ENCODE data around the gene THOP1.
"Not testable (repeated sequence)": the region's sequence is repeated elsewhere in the genome, so short reads cannot be mapped to it uniquely, and the experiment has no call there.

Gene THOP1

DNA sequence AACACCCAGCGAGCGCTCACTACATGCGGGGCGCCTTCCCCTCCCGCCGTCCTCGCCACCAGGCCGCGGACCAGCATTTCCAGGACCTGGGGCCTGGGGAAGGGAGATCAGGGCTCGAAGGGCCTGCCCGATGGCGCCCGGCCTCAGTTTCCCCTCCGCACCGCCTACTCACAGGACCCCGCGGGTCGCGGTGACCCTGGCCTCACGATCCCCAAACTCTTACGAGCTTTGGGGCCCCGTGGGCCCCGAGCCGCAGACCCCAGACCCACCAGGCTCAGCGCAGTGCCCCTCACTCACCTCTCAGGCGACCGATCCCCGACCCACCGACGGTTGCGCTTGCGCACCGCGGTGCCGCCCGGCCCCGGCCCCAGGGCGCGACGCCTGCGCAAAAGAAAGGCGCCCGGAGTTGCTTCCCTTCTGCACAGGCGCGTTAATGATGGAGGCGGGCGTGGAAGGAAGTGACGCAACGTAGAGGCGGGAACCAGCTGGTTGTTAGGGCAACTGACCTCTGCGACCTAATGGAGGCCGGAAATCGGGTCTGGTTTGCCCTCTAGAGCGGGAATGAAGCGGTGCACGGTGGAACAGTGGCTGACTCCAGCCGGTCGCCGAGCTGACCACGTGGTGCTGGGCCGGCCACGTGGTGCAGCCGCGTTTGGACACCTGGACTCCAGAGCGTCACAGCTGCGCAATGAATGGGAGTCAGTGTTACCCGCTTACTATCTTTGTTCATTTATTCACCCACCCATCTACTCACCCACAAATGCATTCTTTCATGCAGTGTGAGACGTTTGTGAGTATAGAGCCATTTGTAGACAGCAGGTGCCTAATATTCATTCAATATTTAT, 2.1 kb upstream of the THOP1 start, which contains the start of gene SGTA:
Gene SGTA (minus strand): TSS at position 338 of the 845 bp plus-strand sequence. CDS start 14,205 bp downstream, outside the sequence.
- peak; percentile 99 for DNase-seq

- DNase-seq, result no peak
Observed at GRCh38 chr19:2783781-2784145, 1.5 kb upstream of the THOP1 start.

- no peak for DNase-seq
Observed at GRCh38 chr19:2787115-2787514, 1.8 kb downstream of the THOP1 start.

DNA sequence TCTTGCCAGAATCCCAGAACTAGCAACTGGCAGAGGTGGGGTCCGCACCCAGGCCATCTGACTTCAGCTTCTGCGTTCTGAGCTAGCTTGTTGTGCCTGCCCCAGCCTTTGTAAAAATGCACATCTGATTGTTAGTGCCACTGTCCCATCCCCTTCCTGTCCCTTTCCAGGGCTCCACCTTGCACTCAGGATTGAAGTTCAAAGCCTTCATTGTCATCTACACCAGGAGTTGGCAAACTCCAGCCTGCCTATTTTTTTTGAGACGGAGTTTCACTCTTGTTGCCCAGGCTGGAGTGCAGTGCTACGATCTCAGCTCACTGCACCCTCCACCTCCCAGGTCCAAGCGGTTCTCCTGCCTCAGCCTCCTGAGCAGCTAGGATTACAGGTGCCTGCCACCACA, 2.9 kb downstream of the THOP1 start:
- DNase-seq, result no peak

DNA sequence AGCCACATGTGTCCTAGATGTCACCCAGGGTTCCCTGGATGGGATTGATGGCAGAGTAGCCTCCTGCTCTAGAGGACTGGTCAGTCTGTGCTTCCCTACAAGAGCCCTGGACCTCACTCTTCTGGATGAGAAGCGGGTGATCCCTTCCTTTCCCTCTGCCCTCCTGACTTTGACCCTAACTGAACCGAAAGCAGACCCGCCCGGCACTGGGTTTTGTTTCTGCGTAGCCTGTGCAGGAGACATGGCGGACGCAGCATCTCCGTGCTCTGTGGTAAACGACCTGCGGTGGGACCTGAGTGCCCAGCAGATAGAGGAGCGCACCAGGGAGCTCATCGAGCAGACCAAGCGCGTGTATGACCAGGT, 4.9 kb downstream of the THOP1 start:
- no peak for DNase-seq

DNA sequence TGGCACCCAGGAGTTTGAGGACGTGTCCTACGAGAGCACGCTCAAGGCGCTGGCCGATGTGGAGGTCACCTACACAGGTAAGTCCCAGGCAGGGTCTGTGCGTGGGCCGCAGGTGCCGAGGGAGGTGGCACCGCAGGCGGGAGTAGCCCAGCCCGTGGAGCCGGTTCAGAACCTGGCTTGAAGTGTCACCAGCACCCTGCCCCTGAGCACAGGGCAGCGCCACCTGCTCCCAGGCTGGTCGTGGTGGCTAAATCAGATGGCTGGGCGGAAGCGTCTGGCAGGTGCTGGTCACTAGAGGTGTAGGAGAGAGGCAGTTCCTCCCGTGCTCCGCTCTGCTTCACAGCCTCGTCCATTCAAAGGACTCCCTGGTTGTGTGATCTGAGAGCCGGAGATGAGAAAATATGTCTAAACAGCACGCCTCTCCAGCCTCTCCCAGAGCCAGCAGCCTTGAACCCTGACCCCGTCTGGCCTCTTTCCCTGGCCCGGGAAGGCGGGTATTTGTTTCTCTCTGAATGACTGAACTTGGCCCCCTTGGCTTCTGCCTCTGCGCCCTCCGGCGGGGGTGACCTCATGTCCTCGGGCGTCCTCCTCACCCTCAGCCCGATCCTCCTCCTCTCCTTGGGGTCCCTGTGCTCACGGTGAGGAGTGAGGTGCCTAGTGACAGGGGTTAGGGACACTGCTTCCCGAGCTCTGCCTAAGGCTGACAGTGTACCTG, 5.4 kb downstream of the THOP1 start:
- DNase-seq, result no peak

DNA sequence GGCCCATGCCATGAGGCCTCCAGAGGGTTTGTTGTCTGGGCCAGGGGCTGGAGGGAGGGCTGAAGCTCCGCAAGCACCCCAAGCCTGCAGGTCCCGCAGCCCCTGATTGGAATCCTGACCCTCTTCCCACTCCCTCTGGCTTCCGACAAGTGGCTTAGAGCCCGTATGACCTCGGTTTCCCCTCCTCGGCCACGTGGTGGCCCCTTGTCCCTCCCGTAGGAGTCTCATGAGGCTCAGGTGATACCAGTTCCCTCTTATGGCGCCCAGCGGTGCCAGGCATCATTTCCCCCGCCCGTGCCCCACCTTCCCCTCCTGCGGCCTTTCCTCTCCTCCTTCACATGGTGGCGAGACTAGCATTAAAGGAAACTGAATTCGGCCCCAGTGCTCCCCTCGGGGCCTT, 6.1 kb downstream of the THOP1 start:
- DNase-seq, result no peak

DNA sequence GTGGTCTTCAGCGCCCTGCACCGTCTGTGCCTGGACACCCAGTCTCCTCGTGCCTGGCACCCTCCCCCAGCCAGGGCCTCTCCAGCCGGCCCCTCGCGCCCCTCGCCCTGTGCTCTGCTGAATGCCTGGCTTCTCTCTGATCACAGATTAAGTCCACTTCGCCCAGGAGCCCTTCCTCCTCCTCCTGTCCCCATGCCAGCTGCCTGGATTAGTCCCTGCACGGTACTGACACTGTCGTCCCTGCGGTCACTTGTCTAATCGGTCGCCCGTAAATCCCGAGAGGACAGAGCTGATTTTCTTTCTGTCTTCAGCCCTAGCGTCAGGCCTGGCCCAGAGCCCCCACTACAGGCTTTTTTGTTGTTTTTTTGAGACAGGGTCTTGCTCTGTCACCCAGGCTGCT, 6.6 kb downstream of the THOP1 start:
- DNase-seq, result no peak

DNA sequence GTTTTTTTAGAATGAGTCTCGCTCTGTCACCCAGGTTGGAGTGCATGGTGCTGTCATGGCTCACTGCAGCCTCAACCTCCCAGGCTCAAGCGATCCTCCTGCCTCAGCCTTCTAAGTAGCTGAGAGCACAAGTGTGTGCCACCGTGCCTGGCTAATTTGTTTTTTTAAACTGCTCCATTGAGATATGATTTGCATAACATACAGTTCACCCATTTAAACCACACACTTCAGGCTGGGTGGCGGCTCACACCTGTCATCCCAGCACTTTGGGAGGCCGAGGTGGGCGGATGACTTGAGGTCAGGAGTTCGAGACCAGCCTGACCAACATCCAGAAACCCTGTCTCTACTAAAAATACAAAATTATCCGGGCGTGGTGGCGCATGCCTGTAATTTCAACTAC, 7.4 kb downstream of the THOP1 start:
- DNase-seq, result not testable (repeated sequence)

DNA sequence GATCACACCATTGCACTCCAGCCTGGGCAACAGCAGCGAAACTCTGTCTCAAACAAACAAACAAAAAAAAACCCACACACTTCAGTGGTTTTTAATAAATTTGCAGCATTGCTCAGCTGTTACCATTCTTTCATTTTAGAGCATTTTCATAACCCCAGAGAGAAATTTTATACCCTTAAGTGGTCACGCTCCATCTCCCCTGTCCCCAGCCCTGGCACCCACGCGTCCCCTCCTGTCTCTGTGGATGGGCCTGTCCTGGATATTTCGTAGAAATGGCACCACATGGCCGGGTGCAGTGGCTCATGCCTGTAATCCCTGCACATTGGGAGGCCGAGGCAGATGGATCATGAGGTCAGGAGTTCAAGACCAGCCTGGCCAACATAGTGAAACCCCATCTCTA, 7.8 kb downstream of the THOP1 start:
- no peak for DNase-seq

GRCh38 chr19:2793577-2793976, 8.3 kb downstream of the THOP1 start:
- DNase-seq, result no peak

- no peak for DNase-seq
Observed at GRCh38 chr19:2795827-2796658, 10.7 kb downstream of the THOP1 start.

- no peak for DNase-seq
Observed at GRCh38 chr19:2796659-2797266, 11.5 kb downstream of the THOP1 start.

DNA sequence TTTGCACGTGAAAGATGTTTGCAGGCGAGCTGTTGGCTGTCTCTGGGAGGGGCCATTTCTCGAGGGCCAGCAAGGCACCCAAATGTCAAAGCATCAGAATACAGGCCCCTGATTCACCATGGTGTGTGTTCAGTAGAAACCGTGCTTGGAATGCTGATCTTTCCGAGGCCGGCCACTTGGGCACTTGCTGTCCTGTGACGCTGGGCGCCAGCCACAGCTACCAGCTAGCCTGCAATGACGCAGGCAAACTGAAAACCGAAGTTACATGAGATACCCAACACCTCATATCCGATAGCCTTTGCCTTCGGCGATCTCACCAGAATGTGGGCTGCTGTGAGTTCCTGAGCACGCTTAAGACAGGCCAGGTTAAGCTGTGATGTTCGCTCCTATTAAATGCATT, 12.0 kb downstream of the THOP1 start:
- no peak for DNase-seq

DNA sequence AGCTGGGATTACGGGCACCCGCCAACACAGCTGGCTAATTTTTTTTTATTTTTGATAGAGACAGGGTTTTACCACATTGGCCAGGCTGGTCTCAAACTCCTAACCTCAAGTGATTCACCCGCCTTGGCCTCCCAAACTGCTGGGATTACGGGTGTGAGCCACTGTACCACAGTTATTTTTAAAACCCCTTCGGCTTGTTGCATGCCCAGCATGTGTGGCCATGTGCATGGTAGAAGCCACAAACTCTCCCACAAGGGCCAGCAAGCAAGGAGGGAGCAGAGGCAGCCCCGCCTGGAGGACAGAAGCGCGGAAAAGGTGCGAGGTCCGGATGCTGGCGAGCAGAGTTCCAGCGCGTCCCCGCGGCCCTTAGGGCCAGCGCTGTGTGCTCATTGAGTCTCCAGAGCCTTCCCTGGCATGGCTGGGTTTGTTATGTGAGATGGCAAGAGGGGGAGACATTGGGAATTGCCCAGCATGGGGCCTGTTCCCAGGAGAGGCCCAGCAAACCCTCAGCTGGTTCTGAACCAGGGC, 12.9 kb downstream of the THOP1 start:
- no peak for DNase-seq

DNA sequence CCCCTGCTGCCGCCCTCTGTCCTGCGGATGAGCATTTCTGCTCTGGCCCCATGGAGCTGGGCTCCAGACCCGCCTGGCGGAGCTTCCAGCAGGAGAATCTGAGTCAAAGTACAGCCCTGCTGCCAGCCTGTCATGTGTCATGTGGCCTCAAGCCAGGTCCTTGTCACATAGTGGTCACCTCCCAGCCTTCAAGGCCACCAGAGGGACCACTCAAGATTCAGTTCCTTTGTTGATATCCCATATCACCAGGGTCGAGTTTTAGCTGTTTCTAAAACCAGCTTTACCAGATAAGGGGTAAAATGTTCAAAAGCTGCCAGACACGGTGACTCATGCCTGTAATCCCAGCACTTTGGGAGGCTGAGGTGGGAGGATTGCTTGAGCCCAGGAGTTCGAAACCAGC, 13.4 kb downstream of the THOP1 start:
- DNase-seq, result no peak

DNA sequence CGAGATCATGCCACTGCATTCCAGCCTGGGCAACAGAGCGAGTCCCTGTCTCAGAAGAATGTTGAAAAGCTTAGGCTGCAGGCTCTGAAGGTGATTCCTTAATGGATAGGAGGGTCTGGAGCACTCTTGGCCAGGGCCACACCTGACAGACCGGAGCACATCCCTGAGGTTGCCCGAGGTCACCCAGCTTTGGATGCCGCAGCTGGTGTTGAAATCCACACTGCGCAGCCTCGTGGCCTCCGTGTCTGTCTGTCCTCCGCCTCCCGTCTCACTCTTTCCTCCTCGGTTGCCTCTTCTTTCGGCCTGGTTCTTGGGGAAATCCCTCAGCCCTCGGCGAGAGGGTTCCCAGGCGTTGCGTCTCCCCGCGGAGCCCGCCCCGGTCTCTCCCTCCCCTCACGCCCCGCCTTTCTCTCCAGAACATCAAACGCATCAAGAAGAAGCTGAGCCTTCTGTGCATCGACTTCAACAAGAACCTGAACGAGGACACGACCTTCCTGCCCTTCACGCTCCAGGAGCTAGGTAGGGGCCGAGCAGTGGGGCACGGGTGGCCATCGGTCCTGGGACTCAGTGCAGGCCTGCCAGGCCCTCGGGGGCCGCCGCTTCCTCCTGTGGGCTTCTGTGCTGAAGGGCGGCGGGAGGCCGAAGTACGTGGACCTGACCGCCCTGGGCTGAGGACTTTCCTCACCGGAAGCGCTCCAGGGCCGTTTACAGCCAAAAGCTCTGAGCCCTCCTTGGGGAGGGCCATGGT, 14.1 kb downstream of the THOP1 start:
- DNase-seq, result no peak

- no peak for DNase-seq
Observed at GRCh38 chr19:2800506-2800905, 15.2 kb downstream of the THOP1 start.

- DNase-seq, result no peak
Observed at GRCh38 chr19:2802826-2803225, 17.5 kb downstream of the THOP1 start.

- DNase-seq, result no peak
Observed at GRCh38 chr19:2803486-2804155, 18.3 kb downstream of the THOP1 start.

Measured in right hindlimb (tissue), 1 donor.